Skeletal muscle tissue (tissue), 4 donors: ENCODE results near the gene CACNA1I. TPM values are rescaled to one million over a fixed set of nuclear protein-coding genes. Genes with fewer than 3 reads are reported as not detected.
A peak's percentile ranks its signal among the peaks of the same experiment; 100 is the strongest.

Experiments used
- H3K27ac ChIP-seq: one replicate; pipeline ENCODE4 v1.7.0; 2013; ENCODE audit warnings: mild to moderate bottlenecking, low read depth, low read length, inconsistent platforms
- H3K27me3 ChIP-seq, 3 donors: one replicate each; pipeline ENCODE4 v1.7.0; 2013; ENCODE audit warnings: low read length in 3 of 3; ENCODE audit not compliant: control insufficient read depth in 3 of 3, insufficient read depth in 3 of 3
- H3K36me3 ChIP-seq, 3 donors: one replicate each; pipeline ENCODE4 v1.7.0; 2013; ENCODE audit warnings: low read length in 3 of 3; ENCODE audit not compliant: control insufficient read depth in 3 of 3, insufficient read depth in 3 of 3
- H3K4me1 ChIP-seq, 3 donors: one replicate each; pipeline ENCODE4 v1.7.0; 2013; ENCODE audit warnings: low read length in 3 of 3, mild to moderate bottlenecking in 3 of 3; ENCODE audit not compliant: control insufficient read depth in 3 of 3, insufficient read depth in 3 of 3
- H3K4me3 ChIP-seq, 3 donors: one replicate each; pipeline ENCODE4 v1.7.0; 2013; ENCODE audit warnings: low read length in 3 of 3
- H3K9ac ChIP-seq, 3 donors: one replicate each; pipeline ENCODE4 v1.7.0; 2013; ENCODE audit warnings: low read length in 3 of 3, mild to moderate bottlenecking in 3 of 3, moderate library complexity in 2 of 3, low read depth in 1 of 3
- H3K9me3 ChIP-seq, 3 donors: one replicate each; pipeline ENCODE4 v1.7.0; 2013; ENCODE audit warnings: low read length in 3 of 3; ENCODE audit not compliant: control insufficient read depth in 3 of 3
- total RNA-seq: library from RNA; depleted of rRNA; stranded (reverse); fragments of >200 nt; gene quantifications from one replicate; pipeline ENCODE4 v1.2.3, GENCODE V29; 2014
- donor health status: Osteomylitis.

The CACNA1I gene
- total RNA-seq, 1 donor from 2014 or later: not detected

GRCh38 chr22:39703928-39704639, 133.5 kb downstream of the CACNA1I start:
- H3K4me1 ChIP-seq: peaks cover 18 to 23% (median 22%) of the 10 kb centered on the region in 3 donors
- H3K9ac ChIP-seq: peak overlapping the region in 2 of 3 donors; percentile 20 to 36
- H3K36me3 ChIP-seq: no peaks in the 10 kb centered on the region
- peak overlapping the region in 2 of 3 donors; percentile 14 to 30 for H3K4me3 ChIP-seq
- no peaks in the 10 kb centered on the region for H3K9me3 ChIP-seq
- H3K27me3 ChIP-seq: peaks cover 5 to 24% (median 16%) of the 10 kb centered on the region in 3 donors
- peak overlapping the region; percentile 7 for H3K27ac ChIP-seq

GRCh38 chr22:39705386-39705785, 134.8 kb downstream of the CACNA1I start:
- no peak overlapping the region for H3K27ac ChIP-seq
- no peaks in the 10 kb centered on the region for H3K9me3 ChIP-seq
- H3K36me3 ChIP-seq: no peaks in the 10 kb centered on the region
- peaks cover under 1 to 11% (median 6%) of the 10 kb centered on the region in 3 donors for H3K27me3 ChIP-seq
- H3K9ac ChIP-seq: no peak overlapping the region
- H3K4me1 ChIP-seq: peaks cover 22 to 25% (median 24%) of the 10 kb centered on the region in 3 donors
- no peak overlapping the region for H3K4me3 ChIP-seq

- peaks cover 28 to 31% (median 29%) of the 10 kb centered on the region in 3 donors for H3K4me1 ChIP-seq
- H3K9ac ChIP-seq: no peak overlapping the region
- peaks cover 0 to 4% (median 4%) of the 10 kb centered on the region in 3 donors for H3K27me3 ChIP-seq
- H3K36me3 ChIP-seq: no peaks in the 10 kb centered on the region
- no peak overlapping the region for H3K27ac ChIP-seq
- no peaks in the 10 kb centered on the region for H3K9me3 ChIP-seq
- H3K4me3 ChIP-seq: no peak overlapping the region
Measured at GRCh38 chr22:39706376-39707140, 136.0 kb downstream of the CACNA1I start.

GRCh38 chr22:39707351-39707750, 136.8 kb downstream of the CACNA1I start:
- Histone ChIP-seq H3K9ac (no peak overlapping the region), H3K27ac (no peak overlapping the region), H3K36me3 (no peaks in the 10 kb centered on the region), H3K4me1 (peaks cover 28 to 31% (median 29%) of the 10 kb centered on the region in 3 donors), H3K4me3 (no peak overlapping the region), H3K27me3 (peaks cover 0 to 10% (median 8%) of the 10 kb centered on the region in 3 donors), H3K9me3 (no peaks in the 10 kb centered on the region)

- no peak overlapping the region for H3K4me3 ChIP-seq
- no peaks in the 10 kb centered on the region for H3K36me3 ChIP-seq
- H3K4me1 ChIP-seq: peaks cover 24 to 28% (median 28%) of the 10 kb centered on the region in 3 donors
- no peaks in the 10 kb centered on the region for H3K9me3 ChIP-seq
- no peak overlapping the region for H3K9ac ChIP-seq
- peaks cover 0 to 11% (median 11%) of the 10 kb centered on the region in 3 donors for H3K27me3 ChIP-seq
- H3K27ac ChIP-seq: no peak overlapping the region
Measured at GRCh38 chr22:39707816-39708215, 137.3 kb downstream of the CACNA1I start.

GRCh38 chr22:39710380-39711150, 140.0 kb downstream of the CACNA1I start:
- Histone ChIP-seq H3K4me1 (peaks cover 6 to 11% (median 9%) of the 10 kb centered on the region in 3 donors), H3K27me3 (peaks cover 0 to 15% (median 9%) of the 10 kb centered on the region in 3 donors), H3K4me3 (no peak overlapping the region), H3K9me3 (no peaks in the 10 kb centered on the region), H3K36me3 (no peaks in the 10 kb centered on the region), H3K27ac (no peak overlapping the region), H3K9ac (peak overlapping the region in 1 of 3 donors; percentile 16)

GRCh38 chr22:39712081-39712480, 141.5 kb downstream of the CACNA1I start:
- peaks cover 6 to 11% (median 9%) of the 10 kb centered on the region in 3 donors for H3K4me1 ChIP-seq
- H3K27ac ChIP-seq: no peak overlapping the region
- H3K36me3 ChIP-seq: no peaks in the 10 kb centered on the region
- peaks cover 0 to 26% (median 9%) of the 10 kb centered on the region in 3 donors for H3K27me3 ChIP-seq
- H3K9ac ChIP-seq: no peak overlapping the region
- no peak overlapping the region for H3K4me3 ChIP-seq
- no peaks in the 10 kb centered on the region for H3K9me3 ChIP-seq

- Histone ChIP-seq H3K4me1 (peaks cover 6 to 11% (median 9%) of the 10 kb centered on the region in 3 donors), H3K4me3 (no peak overlapping the region), H3K9me3 (no peaks in the 10 kb centered on the region), H3K9ac (no peak overlapping the region), H3K27me3 (peaks cover 0 to 26% (median 9%) of the 10 kb centered on the region in 3 donors), H3K36me3 (no peaks in the 10 kb centered on the region), H3K27ac (no peak overlapping the region)
Measured at GRCh38 chr22:39712751-39713525, 142.4 kb downstream of the CACNA1I start.

GRCh38 chr22:39713799-39714290, 143.3 kb downstream of the CACNA1I start:
- Histone ChIP-seq H3K27ac (no peak overlapping the region), H3K27me3 (peaks cover 0 to 26% (median 9%) of the 10 kb centered on the region in 3 donors)

More at GRCh38 chr22:39713799-39714290, 143.3 kb downstream of the CACNA1I start:
- Histone ChIP-seq H3K9ac (no peak overlapping the region), H3K9me3 (no peaks in the 10 kb centered on the region), H3K4me3 (no peak overlapping the region), H3K36me3 (no peaks in the 10 kb centered on the region), H3K4me1 (peaks cover 6 to 11% (median 9%) of the 10 kb centered on the region in 3 donors)
